Lung (tissue), 12 donors: ENCODE measurements around the gene FAM107A. TPM values are rescaled to one million over a fixed set of nuclear protein-coding genes. Genes with fewer than 3 reads are reported as not detected.
A peak's percentile ranks its signal among the peaks of the same experiment; 100 is the strongest.

Source experiments
- ATAC-seq: fragments of 200-7000 bp; cut with Tn5 transposase; one replicate; pipeline ENCODE4 v1.9.1; 2020; ENCODE audit warnings: moderate number of reproducible peaks; ENCODE audit not compliant: insufficient read depth, low FRiP score
- DNase-seq, 3 donors: peaks; one replicate each; pipeline ENCODE4 v3.0.0-alpha.2; 2013 to 2017
- H3K27ac ChIP-seq, 2 donors: one replicate each; pipeline ENCODE4 v1.5.1; 2013; ENCODE audit warnings: mild to moderate bottlenecking in 2 of 2, moderate library complexity in 2 of 2, control low read depth in 1 of 2, inconsistent platforms in 1 of 2, low read depth in 1 of 2, low read length in 1 of 2
- H3K27me3 ChIP-seq, 3 donors: one replicate each; pipeline ENCODE4 v1.5.1; 2013; ENCODE audit warnings: low read length in 2 of 3; ENCODE audit not compliant: control insufficient read depth in 3 of 3, insufficient read depth in 3 of 3
- H3K36me3 ChIP-seq, 4 donors: one replicate each; pipeline ENCODE4 v1.5.1; 2013; ENCODE audit warnings: low read length in 4 of 4, mild to moderate bottlenecking in 1 of 4, moderate library complexity in 1 of 4; ENCODE audit not compliant: control insufficient read depth in 4 of 4, insufficient read depth in 4 of 4
- H3K4me1 ChIP-seq, 5 donors: one replicate each; pipeline ENCODE4 v1.5.1; 2013; ENCODE audit warnings: low read length in 5 of 5, mild to moderate bottlenecking in 2 of 5, moderate library complexity in 1 of 5; ENCODE audit not compliant: control insufficient read depth in 5 of 5, insufficient read depth in 5 of 5
- H3K4me3 ChIP-seq: one replicate; pipeline ENCODE4 v1.5.1; 2013; ENCODE audit warnings: mild to moderate bottlenecking, control low read depth, moderate library complexity
- H3K9ac ChIP-seq, 2 donors: one replicate each; pipeline ENCODE4 v1.5.1; 2013; ENCODE audit warnings: low read length in 2 of 2, control low read depth in 1 of 2; ENCODE audit not compliant: insufficient read depth in 1 of 2
- H3K9me3 ChIP-seq, 4 donors: one replicate each; pipeline ENCODE4 v1.5.1; 2013; ENCODE audit warnings: low read length in 3 of 4, mild to moderate bottlenecking in 1 of 4, moderate library complexity in 1 of 4; ENCODE audit not compliant: control insufficient read depth in 4 of 4, insufficient read depth in 3 of 4
- WGBS, 2 donors: extraction: QIAGEN DNeasy Blood & Tissue Kit; methylation state at CpG; one replicate each; pipeline ENCODE4 v1.1.7; 2013; 5-methylcytosine and 5-hydroxymethylcytosine counted together
- polyA plus RNA-seq, 2 donors: library from polyadenylated mRNA; stranded (reverse); fragments of 200-250 nt; gene quantifications; one replicate each; pipeline ENCODE4 v1.2.1, GENCODE V29; 2013
- total RNA-seq, 2 donors: library from RNA; depleted of rRNA in 1 of 2; stranded (reverse); fragments of >200 nt in 1 of 2; gene quantifications; one replicate each; pipeline ENCODE4 v1.2.1, GENCODE V29; 2014 to 2021
- TF ChIP-seq, protein P1 (sequence below): IDR thresholded peaks from 2 replicates; pipeline ENCODE4 v1.5.1; 2012; ENCODE audit warnings: mild to moderate bottlenecking; ENCODE audit errors: control extremely low read depth, extremely low read depth
- donor health status: control.
- donor health status: control.
- donor health status: Bipolar disorder and iron deficiency.
- donor health status: healthy.
- donor health status: DM: yes; HTN: yes; CAD: no.

Gene FAM107A
- total and polyA plus RNA-seq, 4 donors: 4.2 to 83.6 (median 34.7) TPM

DNA sequence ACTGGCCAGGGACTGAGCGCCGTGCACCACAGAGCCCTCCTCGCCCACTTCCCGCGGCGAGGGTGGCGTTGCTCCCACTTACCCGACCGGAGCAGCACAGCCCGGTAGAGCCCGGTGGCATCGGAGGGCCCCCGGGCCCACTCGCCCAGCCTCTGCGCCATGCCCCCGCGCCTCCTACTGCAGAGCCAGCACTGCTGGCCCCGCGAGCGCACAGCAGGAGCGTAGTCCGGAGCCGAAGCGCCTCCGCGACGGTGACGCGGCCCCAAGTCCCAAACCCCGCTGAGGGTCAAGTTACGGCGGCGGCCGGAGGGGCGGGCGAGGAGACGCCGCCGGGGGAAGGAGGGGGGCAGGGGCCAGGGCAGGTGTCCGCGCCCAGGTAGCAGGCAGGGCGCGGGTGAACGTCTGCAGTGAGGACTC lies 9.6 kb upstream of the FAM107A start:
- DNase-seq: no peak
- H3K9me3 ChIP-seq: no peaks in the 10 kb centered on the region
- H3K27ac ChIP-seq: no peak overlapping the region
- H3K9ac ChIP-seq: no peak overlapping the region
- no peak for ATAC-seq
- H3K27me3 ChIP-seq: peaks cover 5 to 31% (median 28%) of the 10 kb centered on the region in 3 donors
- 10% methylated on average over 41 to 44 of the region's 44 CpGs for WGBS, 2 donors
- TF ChIP-seq, protein P1, sequence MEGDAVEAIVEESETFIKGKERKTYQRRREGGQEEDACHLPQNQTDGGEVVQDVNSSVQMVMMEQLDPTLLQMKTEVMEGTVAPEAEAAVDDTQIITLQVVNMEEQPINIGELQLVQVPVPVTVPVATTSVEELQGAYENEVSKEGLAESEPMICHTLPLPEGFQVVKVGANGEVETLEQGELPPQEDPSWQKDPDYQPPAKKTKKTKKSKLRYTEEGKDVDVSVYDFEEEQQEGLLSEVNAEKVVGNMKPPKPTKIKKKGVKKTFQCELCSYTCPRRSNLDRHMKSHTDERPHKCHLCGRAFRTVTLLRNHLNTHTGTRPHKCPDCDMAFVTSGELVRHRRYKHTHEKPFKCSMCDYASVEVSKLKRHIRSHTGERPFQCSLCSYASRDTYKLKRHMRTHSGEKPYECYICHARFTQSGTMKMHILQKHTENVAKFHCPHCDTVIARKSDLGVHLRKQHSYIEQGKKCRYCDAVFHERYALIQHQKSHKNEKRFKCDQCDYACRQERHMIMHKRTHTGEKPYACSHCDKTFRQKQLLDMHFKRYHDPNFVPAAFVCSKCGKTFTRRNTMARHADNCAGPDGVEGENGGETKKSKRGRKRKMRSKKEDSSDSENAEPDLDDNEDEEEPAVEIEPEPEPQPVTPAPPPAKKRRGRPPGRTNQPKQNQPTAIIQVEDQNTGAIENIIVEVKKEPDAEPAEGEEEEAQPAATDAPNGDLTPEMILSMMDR: no peak
- no peak overlapping the region for H3K4me3 ChIP-seq
- H3K4me1 ChIP-seq: peaks cover 0 to 15% (median 0%) of the 10 kb centered on the region in 5 donors
- H3K36me3 ChIP-seq: no peaks in the 10 kb centered on the region

DNA sequence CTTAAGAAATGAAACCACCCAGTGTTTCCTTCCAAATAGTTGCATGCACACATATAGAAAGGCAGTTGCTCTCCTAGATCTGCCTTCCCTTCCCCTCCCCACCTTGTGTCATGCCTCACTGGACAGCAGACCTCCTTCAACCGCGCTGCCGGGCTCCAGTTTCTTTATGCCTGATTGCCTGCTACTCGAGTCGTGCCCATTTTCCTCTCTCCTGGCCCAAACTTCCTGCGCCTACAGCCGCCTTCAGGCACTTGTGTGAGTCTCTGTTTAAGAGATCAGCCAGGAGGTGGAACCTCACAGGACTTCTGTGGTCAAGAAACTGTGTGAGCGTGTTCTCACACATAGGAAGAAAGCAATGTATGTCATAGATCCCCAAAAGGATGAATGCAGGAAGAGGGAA lies 8.8 kb upstream of the FAM107A start:
- Histone ChIP-seq H3K36me3 (no peaks in the 10 kb centered on the region), H3K9ac (no peak overlapping the region), H3K27ac (no peak overlapping the region), H3K9me3 (no peaks in the 10 kb centered on the region), H3K27me3 (peaks cover 5 to 31% (median 28%) of the 10 kb centered on the region in 3 donors), H3K4me3 (no peak overlapping the region), H3K4me1 (peaks cover 0 to 21% (median 0%) of the 10 kb centered on the region in 5 donors)
- DNase-seq: no peak
- TF ChIP-seq, protein P1: no peak
- WGBS, 2 donors: 37% methylated on average over 8 of the region's 8 CpGs
- no peak for ATAC-seq

DNA sequence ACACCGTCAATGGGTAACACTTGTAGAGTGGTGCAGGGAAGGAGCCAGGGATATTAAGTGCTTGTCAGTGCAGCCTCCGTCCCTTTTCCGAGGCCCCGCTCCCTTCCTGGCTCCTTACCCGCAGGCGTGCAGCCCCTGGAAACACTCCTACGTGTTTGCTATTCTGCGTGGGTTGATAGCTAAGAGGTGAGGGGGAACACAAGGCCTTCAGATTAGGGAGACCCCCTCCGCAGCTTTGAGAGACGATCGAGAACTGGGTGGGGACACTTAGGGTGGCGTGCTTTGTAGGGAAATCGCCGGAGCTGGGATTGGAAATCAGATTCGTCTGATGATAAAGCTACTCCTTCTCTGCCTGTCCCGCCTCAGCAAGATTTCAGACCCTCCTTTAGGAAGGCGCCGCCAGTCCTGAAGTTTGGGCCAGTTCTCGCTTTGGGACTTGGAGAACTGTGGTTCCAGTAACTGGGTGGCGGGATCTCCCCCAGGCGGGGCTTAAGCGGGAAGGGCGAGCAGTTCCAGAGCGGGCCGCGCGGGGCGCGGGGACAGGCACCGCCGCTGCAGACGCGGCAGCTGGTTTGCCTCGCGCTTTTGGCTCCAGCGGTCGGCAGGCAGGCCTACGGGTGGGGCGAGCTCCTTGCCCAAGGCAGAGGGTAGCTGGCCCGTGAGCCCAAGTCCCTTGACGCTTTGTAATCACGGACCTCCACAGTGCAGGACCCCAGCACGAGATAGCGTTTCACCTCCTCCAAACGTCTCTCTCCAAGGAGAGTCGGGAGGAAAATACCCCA lies 8.0 kb upstream of the FAM107A start:
- WGBS, 2 donors: 2 to 6% methylated on average over 39 to 46 of the region's 46 CpGs
- H3K9ac ChIP-seq: peak overlapping the region in 1 of 2 donors; percentile 68
- H3K4me1 ChIP-seq: peaks cover 0 to 22% (median 0%) of the 10 kb centered on the region in 5 donors
- TF ChIP-seq, protein P1: peak; percentile 20
- no peaks in the 10 kb centered on the region for H3K36me3 ChIP-seq
- ATAC-seq (peak; percentile 92), DNase-seq (peak; percentile 81 to 90 (median 85))
- peak overlapping the region; percentile 33 for H3K4me3 ChIP-seq
- H3K9me3 ChIP-seq: no peaks in the 10 kb centered on the region
- H3K27ac ChIP-seq: peak overlapping the region; percentile 58 to 69
- H3K27me3 ChIP-seq: peaks cover 5 to 31% (median 28%) of the 10 kb centered on the region in 3 donors
